WERI-Rb-1 (cell line): ENCODE results near the gene TNNI2.

Experiments
- DNase-seq: peaks from one replicate; pipeline ENCODE4 v3.0.0-alpha.2; 2020
- H3K27ac ChIP-seq: fragments of 250-450 bp; sonication (Bioruptor Pico); 2 replicates; pipeline ENCODE4 v1.5.1; 2020; ENCODE audit warnings: mild to moderate bottlenecking, moderate library complexity
- H3K27me3 ChIP-seq: fragments of 250-450 bp; sonication (Bioruptor Pico); 2 replicates; pipeline ENCODE4 v1.5.1; 2021; ENCODE audit warnings: mild to moderate bottlenecking, low read depth, moderate library complexity; ENCODE audit not compliant: insufficient read depth, severe bottlenecking
- H3K36me3 ChIP-seq: fragments of 250-450 bp; sonication (Bioruptor Pico); 2 replicates; pipeline ENCODE4 v1.5.1; 2020; ENCODE audit warnings: mild to moderate bottlenecking, moderate library complexity
- H3K4me3 ChIP-seq: 2 replicates; pipeline ENCODE4 v1.5.1; 2011; ENCODE audit warnings: low read depth, mild to moderate bottlenecking, control low read depth, low read length
- H3K9me3 ChIP-seq: fragments of 250-450 bp; sonication (Bioruptor Pico); 2 replicates; pipeline ENCODE4 v1.5.1; 2021; ENCODE audit warnings: mild to moderate bottlenecking, moderate library complexity; ENCODE audit not compliant: severe bottlenecking
- TF ChIP-seq, protein P1 (sequence below): IDR thresholded peaks from 2 replicates; pipeline ENCODE4 v1.5.1; 2011; ENCODE audit warnings: low read depth, mild to moderate bottlenecking, control low read depth, inconsistent platforms, low read length

The TNNI2 gene

DNA sequence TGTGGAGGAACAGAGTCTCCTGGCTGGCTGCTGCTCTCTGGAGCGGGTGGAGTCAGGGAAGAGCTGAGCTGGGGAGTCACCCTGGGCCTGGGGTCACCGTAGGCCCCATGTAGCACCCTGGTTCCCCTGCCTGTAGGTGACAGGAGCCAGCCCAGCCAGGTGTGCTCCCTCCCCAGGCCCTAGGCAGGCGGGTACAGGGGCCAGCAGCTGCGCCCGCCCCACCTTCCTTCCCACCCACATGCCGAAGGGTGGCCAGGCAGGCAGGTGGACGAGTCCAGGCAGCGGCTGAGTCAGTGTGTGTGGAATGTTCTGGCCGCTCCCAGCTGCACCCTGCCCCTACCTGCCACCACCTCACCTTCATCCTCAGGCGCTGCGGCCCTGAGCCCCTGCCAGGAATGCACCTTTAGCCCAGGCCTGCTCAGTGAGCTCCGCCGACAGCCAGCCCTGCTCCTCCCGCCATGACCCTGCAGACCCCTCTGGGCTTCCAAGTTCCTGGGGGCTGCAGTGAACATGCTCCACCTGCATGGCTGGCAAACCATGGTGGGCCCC is 4.6 kb upstream of the TNNI2 start:
- Histone ChIP-seq H3K9me3 (no peaks in the 10 kb centered on the region), H3K27ac (no peak overlapping the region), H3K4me3 (no peak overlapping the region), H3K36me3 (no peaks in the 10 kb centered on the region), H3K27me3 (peaks cover 97% of the 10 kb centered on the region)
- DNase-seq = no peak
- TF ChIP-seq, protein P1, sequence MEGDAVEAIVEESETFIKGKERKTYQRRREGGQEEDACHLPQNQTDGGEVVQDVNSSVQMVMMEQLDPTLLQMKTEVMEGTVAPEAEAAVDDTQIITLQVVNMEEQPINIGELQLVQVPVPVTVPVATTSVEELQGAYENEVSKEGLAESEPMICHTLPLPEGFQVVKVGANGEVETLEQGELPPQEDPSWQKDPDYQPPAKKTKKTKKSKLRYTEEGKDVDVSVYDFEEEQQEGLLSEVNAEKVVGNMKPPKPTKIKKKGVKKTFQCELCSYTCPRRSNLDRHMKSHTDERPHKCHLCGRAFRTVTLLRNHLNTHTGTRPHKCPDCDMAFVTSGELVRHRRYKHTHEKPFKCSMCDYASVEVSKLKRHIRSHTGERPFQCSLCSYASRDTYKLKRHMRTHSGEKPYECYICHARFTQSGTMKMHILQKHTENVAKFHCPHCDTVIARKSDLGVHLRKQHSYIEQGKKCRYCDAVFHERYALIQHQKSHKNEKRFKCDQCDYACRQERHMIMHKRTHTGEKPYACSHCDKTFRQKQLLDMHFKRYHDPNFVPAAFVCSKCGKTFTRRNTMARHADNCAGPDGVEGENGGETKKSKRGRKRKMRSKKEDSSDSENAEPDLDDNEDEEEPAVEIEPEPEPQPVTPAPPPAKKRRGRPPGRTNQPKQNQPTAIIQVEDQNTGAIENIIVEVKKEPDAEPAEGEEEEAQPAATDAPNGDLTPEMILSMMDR = no peak

DNA sequence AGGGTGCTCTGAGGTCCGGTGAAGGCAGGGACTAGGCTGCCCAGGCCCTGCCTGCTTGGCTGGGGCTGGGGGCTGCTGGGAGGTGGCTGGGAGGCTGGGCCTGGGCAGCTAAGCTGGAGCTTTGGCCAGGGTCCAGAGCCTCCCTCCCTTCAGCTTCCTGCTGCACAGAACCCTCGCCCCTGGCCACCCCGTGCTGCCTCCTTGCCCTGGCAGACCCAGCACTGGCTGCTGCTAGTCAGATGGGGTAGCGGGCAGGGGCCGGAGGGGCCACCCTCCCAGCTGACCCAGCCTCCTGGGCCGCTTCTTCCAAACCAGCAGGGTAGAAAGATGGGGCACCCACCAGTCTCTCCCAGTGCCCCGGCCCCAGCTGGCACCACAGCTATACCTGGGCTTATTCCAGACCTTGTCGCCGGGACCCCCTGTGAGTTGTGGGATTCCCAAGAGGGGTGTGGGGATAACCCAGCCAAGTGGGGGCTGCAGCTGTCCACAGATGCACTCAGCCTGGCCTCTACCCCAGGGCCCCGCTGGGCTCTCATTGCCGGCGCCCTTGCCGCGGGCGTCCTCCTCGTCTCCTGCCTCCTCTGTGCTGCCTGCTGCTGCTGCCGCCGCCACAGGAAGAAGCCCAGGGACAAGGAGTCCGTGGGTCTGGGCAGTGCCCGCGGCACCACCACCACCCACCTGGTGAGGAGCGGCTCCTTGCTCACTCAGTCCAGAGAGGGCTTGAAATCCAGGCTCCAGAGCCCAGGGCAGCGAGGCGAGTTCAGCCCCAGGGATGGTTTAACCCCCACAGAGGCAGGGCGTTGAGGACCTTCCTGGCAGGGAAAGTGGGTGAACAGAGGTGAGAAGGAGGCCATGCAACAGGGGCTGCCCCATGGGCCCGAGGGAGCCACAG is 3.8 kb upstream of the TNNI2 start, which contains the start of gene SYT8:
Gene SYT8 (plus strand): TSS at position 212 of the 892 bp plus-strand sequence. CDS start 116 bp downstream, at position 328.
- TF ChIP-seq, protein P1 = no peak
- Histone ChIP-seq H3K4me3 (no peak within 1 kb of the TSS), H3K27me3 (peaks cover 94% of the 10 kb centered on the region), H3K36me3 (no peaks in the 10 kb centered on the region), H3K27ac (no peak within 1 kb of the TSS), H3K9me3 (no peaks in the 10 kb centered on the region)
- no peak for DNase-seq

DNA sequence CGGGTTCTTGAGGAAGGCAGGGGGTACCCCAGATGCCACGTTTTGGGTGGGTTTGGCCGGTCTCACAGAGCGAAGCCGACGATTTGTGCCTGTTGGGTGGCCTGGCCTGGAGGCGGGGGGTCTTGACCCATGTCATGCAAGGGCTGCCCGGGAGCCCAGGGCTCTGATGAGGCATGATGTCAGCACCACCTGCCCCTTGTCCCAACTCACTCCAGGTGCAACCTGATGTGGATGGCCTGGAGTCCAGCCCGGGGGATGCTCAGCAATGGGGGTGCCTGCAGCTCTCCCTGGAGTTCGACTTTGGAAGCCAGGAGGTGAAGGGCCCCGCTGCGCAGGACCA is 3.1 kb upstream of the TNNI2 start:
- H3K27ac ChIP-seq = no peak overlapping the region
- no peaks in the 10 kb centered on the region for H3K9me3 ChIP-seq
- H3K36me3 ChIP-seq = no peaks in the 10 kb centered on the region
- no peak for DNase-seq
- no peak overlapping the region for H3K4me3 ChIP-seq
- TF ChIP-seq, protein P1 = no peak
- peaks cover 94% of the 10 kb centered on the region for H3K27me3 ChIP-seq

DNA sequence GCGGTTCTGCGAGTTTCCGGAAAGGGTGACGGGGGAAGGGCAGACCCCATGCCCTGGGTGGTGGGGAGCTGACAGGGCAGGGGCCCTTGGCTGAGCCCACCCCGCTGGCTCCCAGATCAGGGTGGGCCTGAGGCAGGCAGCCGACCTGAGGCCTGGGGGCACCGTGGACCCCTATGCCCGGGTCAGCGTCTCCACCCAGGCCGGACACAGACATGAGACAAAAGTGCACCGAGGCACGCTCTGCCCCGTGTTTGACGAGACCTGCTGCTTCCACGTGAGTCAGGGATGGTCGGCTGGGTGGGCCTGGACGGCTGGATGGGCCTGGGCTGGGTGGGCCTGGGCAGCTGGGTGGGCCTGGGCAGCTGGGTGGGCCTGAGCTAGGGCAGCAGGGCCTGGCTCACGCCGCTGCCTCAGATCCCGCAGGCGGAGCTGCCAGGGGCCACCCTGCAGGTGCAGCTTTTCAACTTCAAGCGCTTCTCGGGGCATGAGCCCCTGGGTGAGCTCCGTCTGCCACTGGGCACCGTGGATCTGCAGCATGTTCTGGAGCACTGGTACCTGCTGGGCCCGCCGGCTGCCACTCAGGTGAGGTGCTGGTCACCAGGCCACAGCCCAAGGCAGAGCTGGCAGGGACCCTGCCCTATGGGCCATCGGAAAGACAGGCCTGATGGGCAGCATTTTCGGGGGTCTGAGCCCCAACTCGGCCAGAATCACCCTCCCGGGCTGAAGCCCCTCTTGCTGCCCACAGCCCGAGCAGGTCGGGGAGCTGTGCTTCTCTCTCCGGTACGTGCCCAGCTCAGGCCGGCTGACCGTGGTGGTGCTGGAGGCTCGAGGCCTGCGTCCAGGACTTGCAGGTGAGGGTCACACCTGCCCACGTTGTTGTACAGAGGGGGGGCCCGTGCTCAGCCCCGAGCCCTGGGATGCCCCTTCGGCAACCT is 2.5 kb upstream of the TNNI2 start:
- Histone ChIP-seq H3K9me3 (no peaks in the 10 kb centered on the region), H3K4me3 (no peak overlapping the region), H3K27ac (no peak overlapping the region), H3K27me3 (peaks cover 94% of the 10 kb centered on the region), H3K36me3 (no peaks in the 10 kb centered on the region)
- TF ChIP-seq, protein P1 = no peak
- no peak for DNase-seq

DNA sequence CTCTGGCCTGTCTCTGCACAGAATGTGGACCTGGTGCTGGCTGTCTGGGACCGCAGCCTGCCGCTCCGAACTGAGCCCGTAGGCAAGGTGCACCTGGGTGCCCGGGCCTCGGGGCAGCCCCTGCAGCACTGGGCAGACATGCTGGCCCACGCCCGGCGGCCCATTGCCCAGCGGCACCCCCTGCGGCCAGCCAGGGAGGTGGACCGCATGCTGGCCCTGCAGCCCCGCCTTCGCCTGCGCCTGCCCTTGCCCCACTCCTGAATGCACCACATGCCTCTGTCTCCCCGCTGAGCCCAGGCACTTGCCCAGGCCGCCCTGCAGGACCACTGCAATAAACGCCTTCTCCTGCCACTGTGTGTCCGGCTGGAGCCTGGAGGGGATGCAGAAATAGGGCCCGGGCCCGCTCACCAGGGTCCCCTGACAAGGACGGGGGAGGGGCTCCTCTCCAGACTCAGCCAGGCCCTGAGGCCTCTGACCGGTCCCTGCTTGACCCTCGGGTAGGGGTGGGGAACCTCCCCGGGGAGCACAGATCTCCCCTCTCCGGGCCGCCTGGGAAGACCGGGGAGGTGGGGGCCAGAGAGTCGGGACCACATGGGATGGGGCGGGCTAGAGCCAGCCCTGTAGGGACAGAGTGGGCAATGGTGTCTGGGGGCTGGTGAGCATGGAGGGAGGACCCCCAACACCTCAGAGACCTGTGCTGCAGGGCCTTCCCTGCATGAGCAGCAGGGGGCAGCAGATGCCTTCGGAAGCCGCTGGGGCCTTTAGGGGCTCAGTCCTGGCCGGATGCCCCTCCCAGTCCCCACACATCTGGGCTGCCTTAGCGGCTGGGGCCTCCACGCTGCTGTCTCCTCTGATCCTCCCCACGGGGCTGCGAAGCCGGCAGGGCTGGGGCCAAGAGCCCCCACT is 1.4 kb upstream of the TNNI2 start:
- Histone ChIP-seq H3K27me3 (peaks cover 94% of the 10 kb centered on the region), H3K4me3 (no peak overlapping the region), H3K9me3 (no peaks in the 10 kb centered on the region), H3K36me3 (no peaks in the 10 kb centered on the region), H3K27ac (no peak overlapping the region)
- TF ChIP-seq, protein P1 = peak; percentile 88
- peak; percentile 55 for DNase-seq
